Stimulated activated CD4-positive, alpha-beta T cell treated with anti-CD3 and anti-CD28 coated beads, Interleukin-1b, Interleukin-23, amount 100 ng/mL, for 24 hours (primary cell): Measurements from ENCODE around the gene MACROD1.
A peak's percentile ranks its signal among the peaks of the same experiment; 100 is the strongest.

Experiments
- DNase-seq, 4 experiments: peaks; one replicate each; pipeline ENCODE4 v3.0.0-alpha.2; 2020; ENCODE audit warnings: low read depth in 4 of 4, low spot score in 1 of 4

The MACROD1 gene, protein sequence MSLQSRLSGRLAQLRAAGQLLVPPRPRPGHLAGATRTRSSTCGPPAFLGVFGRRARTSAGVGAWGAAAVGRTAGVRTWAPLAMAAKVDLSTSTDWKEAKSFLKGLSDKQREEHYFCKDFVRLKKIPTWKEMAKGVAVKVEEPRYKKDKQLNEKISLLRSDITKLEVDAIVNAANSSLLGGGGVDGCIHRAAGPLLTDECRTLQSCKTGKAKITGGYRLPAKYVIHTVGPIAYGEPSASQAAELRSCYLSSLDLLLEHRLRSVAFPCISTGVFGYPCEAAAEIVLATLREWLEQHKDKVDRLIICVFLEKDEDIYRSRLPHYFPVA

DNA sequence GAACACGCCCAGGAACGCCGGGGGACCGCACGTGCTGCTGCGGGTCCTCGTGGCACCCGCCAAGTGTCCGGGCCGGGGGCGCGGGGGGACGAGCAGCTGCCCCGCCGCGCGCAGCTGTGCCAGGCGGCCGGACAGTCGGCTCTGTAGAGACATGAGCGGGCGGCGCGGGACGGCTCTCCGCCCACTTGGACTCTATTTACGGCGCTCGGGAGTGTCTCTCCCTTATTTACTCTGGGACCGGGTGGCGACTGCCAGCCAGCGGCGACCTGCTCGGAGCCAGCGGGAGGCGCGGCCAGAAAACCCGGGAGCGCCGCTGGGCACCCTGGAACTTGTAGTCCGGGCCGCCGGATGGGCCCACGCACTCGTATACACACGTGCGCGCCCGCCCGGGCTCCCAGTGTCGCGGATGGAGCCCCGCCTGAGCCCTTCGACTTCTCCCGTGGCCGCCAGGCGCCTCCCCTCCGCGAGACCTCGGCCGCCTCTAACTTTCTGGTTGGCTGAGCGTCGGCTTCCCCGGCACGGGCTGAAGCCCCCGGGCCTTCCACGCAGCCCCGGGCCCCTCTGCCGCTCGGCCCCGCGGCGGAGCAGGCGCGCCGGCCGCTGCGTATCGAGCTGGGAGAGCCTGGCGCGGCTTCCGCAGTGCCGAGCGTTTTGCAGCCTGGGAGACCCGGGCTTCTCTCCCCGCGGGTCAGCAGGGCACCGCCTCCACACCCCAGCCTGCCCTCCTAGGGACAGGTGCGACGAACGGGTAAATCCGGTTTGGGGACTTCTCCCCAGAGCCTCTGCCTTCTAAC is at the start of gene MACROD1:
TSS of gene MACROD1 (minus strand) at position 272 of the 794 bp plus-strand sequence. CDS start at position 153, 119 bp downstream.
- DNase-seq: peak; percentile 63 to 80 (median 72)

DNA sequence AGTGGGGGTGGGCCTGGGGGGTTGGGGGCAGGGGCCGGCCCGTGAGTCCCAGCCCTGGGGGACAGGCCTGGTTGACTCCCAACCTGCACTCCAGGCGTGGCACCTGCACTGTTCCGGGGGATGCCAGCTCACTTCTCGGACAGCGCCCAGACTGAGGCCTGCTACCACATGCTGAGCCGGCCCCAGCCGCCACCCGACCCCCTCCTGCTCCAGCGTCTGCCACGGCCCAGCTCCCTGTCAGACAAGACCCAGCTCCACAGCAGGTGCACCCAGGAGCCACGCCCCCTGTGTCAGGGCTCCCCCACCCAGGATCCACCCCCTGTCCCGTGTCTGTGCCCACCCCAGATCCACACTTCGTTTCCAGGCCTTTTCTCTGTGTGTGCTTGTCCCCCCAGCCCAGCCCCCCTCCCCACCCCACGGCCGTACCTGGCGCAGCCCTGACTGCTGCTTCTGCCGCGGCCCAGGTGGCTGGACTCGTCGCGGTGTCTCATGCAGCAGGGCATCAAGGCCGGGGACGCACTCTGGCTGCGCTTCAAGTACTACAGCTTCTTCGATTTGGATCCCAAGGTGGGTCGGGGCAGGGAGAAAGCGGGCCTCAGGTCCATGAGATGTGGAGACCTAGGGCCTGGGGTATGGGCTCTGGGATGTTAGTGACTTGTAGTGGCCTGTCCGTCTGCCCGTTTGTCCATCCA is 45.4 kb upstream of the MACROD1 start:
- no peak for DNase-seq

DNA sequence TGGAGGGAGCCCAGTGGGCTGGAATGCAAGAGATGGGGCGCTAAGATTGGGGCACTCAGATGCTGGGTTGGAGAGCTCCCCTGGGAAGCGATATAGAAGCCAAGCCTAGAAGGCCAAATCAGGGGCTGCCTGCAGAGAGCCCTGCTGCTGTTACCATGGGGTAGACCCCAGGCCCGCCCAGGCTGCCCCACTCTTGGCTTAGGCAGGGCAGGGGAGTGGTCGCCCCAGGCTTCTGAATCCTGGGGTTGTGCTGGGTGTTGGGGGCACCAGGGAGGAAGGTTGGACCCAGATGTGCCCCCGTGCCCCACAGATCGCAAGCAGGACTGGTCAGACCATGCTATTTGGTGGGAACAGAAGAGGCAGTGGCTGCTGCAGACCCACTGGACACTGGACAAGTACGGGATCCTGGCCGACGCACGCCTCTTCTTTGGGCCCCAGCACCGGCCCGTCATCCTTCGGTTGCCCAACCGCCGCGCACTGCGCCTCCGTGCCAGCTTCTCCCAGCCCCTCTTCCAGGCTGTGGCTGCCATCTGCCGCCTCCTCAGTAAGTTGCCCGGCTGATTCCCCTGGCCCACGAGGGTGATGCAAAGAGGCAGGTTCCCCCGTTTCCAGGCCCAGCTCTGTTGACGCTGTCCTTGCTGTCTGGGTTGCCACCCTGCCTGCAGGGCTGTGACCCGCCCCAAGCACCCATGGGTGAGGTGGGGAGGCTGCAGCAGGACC is 44.5 kb upstream of the MACROD1 start:
- no peak for DNase-seq

DNA sequence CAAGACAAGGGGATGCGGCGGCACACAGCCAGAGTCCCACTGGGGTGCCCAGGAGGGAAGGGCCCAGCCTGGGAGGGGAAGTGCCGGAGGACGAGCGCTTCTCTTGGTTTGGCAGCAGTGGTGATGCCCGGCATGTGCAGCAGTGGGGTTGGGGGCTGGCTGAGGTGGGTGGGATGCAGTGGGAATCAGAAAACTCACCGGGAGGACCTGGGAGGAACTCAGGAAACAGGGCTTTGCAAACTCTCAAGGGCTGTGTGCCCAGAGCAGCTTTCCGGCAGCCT is 43.6 kb upstream of the MACROD1 start:
- no peak for DNase-seq

DNA sequence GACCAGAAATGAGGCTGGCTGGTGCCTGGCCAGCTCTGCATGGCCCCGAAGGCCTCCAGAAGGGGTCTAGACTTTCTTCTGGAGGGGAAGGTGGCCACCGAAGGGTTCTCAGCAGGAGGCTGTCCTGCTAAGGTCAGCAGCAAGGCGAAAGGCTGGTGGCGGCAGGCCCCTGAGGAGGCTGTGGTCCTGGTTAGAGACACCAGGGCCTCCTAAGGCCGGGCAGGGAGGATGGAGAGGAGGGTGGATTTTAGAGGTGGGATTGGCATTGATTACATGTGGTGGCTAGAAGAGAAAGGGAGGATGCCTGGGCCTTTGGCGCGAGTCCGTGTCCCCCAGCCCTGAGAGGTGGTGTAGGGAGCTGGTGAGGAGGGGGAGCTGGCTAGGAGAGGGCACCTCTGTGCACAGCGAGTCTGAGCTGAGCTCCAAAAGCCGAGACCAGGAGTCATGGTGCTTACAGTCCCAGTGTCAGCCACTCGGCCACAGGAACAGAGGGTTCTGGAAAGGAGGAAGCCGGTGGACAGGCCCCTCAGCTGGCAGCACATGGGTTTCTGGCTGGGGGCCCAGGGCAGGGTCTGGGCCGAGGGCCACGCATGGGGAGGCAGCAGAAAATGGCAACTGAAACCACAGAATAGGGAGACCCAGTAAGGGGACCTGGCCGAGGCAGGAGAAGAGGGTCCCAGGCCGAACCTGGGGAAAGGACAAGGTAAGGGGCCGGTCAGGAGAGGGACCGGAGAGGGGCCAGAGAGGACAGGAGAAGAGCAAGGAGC is 43.1 kb upstream of the MACROD1 start:
- no peak for DNase-seq

DNA sequence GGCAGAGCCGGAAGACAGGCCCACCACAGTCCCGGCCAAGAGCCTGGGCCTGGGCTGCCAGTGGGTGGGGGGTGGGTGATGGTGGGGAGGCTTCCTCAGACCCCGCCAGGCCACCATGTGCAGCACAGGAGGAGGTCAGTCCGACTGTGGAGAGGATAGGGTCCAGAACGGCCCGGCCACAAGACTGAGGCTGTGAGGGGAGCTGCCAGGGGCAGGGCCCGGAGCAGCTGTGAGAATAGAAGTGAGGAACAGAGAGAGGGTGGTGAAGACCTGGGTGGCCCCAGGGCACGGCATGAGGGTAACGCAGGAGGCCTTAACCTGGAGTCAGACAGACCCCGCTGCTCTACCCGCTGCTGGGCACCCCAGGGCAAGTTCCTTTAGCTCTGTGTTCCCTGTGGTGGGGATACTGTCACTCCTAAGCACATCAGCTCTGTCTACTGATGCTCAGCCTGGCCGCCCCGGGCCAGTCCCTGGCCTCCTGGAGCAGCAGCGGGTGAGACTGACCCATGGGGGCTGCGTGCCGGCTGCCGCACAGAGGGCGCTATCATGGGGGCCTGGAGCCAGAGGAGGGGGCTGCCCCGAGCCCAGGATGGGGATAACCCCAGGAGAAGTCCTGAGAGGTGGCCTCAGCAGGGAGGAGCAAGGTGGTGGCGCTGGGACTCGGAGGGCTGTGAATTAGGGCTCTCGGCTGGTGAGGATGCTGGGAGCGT is 42.3 kb upstream of the MACROD1 start:
- no peak for DNase-seq

DNA sequence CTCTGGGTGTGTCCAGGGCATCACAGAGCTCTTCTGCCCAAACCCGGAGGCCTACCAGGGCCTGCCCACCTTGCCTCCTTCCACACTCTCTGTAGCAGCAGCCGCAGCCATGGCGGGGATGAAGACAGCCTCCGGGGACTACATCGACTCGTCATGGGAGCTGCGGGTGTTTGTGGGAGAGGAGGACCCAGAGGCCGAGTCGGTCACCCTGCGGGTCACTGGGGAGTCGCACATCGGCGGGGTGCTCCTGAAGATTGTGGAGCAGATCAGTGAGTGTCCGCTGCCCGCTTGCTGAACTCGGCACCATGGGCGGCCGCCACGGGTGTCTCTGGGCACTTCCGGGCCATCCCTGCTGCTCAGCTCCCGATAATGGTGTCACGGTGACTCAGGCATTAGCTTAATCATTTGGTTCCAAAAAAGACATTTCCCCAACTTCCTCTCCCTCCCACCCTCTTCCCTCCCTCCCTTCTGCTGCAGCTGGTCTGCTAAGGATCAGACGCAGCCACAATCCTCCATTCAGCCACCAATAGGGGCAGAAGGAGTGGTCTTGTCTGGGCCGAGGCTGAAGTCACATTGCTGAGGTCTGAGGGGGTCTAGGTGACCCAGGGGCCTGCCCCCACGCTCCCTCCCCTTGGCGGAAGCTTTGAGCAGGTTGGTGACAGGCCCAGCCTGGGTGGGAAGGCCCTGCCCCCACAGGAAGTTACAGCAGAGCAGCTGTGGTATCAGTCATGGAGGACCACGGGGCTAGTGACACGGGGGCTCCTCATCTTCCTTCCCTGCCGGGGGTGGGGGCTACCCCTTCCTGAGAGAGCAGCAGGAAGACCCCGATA is 41.6 kb upstream of the MACROD1 start:
- peak in 3 of 4 experiments; percentile 59 to 82 (median 74) for DNase-seq

DNA sequence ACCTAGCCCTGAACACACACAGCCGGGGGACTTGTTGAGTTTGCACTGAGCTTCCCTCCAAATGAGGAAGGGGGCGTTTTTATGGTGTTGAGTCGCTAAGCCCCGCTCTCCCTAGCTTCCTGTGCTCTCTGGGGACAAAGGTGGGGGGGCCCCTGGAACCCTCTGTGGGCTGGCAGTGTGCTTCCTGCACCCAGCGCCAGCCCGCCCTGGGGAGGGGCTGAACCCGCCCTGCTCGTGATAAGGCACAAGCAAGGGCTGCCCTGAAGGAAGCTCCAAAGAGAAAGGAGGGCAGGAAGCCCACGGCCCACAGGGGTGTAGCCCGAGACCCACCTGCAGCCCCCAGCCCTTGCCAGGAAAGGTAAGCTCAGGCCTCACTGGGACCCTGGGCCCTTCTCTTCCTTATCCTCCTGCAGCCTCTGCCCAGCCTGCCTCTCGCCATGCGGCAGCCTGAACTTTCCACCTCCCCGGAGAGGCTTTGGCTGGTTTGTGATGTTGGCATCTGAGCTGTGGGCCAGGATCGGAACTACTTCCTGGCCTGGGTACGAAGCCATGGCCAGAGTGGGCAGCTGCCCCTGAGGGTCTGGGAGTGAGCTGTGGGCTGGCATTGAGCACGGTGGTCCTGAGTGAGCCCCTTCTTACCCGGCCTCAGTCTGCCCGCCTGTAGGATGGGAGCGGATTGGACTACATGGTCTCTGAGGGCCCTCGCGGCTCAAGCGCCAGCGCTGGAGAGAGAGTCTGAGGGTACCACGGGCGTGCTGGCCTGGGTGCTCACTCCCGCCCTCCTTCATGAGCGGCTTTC is 40.7 kb upstream of the MACROD1 start, which contains the start of gene FERMT3:
TSS of gene FERMT3 (plus strand) at position 265 of the 799 bp plus-strand sequence. CDS start 644 bp downstream, outside the sequence.
- peak in 2 of 4 experiments; percentile 69 to 82 for DNase-seq

DNA sequence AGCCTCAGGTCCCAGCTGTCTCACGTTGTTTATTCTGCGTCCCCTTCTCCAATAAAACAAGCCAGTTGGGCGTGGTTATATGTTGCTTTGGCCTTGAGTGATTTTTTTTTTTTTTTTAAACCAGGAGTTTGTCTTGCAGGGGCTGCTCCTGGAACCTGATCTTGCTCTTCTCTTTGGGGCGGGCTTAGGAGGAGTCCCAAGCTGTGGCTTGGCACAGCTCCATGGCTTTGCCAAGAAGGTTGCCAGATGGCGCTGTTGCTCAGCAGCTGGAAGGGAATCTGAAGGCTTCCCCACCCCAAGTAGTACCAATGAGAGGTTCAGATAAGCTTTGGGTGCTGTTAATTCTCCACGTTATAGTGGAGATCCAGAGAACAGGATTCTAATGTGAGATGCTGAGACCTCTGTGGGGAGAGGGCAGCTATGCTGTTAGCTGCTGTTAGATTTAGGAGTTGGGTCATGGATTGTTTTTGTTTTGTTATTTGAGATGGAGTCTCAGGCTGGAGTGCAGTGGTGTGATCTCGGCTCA is 38.6 kb upstream of the MACROD1 start:
- DNase-seq: peak in 1 of 4 experiments; percentile 59

DNA sequence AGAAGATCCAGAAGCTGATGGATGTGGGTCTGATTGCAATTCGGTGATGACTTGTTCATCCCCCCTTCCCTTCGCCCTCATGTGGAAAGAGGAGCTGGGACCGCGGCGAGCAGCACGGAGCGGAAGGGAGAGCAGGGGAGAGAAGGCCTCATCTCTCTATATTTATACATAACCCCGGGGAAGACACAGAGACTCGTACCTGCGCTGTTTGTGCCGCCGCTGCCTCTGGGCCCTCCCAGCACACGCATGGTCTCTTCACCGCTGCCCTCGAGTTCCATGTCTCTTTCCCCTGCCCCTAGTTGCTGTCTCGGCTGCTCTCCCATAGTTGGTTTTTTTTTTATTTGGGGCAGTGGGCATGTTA is 38.1 kb upstream of the MACROD1 start:
- DNase-seq: no peak

DNA sequence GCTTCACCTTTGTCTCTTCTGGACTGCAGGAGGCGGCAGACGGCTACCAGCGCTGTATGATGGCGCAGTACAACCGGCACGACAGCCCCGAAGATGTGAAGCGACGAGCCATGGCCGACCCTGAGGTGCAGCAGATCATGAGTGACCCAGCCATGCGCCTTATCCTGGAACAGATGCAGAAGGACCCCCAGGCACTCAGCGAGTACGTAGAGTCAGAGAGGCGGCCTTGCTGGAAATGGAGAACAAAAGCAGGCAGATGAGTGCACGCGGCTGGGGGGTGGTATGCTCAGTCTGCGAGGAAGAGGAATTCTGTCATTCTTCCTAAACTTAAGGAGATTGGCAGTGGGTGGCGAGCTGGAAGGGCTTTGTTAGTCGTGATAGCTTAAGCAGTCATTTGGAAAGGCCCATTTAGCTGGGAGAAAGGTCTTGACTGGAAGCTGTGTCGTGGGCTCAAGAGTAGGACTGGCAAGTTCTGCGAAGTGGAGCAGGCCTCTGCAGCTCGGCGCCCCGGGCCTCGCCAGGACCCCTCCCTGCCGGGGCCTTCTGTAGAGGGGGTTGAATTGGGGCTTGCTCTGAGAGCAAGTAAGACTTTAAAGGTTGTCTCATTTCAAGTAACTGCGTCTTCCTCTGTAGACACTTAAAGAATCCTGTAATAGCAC is 37.6 kb upstream of the MACROD1 start:
- DNase-seq: no peak

DNA sequence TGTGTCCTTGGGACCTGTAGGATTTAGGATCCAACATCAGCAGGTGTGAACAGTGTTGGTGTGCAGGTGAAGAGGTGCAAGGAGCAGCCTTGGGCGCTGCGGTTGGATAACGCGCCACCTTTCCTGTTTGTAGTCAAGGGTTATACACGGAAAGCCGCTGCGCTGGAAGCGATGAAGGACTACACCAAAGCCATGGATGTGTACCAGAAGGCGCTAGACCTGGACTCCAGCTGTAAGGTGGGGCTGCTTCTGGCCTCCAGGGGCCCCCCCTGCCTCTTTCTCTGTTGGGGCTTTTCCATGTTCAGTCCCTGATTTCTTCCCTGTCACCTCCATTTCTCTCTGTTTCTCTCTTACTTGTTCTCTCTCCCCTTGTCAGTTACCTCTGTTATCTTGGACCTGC is 37.1 kb upstream of the MACROD1 start:
- DNase-seq: no peak

DNA sequence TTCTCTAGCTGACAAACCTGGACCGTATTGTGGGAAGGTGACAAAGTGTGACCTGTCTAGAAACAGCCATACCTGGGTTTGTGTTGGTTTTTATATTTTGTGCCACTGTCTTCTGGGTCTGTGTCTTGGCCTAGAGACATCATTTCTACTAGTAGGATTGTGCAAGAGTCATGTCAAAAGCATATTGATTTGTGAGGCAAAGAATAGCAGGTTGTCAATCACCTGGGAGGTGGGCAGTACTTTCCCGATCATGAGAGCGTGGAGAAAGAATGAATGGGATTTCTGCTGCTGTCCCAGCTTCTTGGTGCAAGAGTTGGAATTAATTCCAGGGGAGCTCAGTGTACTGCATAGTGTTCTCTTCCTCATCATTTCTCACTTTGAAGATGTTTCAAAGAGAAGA is 35.6 kb upstream of the MACROD1 start:
- no peak for DNase-seq

DNA sequence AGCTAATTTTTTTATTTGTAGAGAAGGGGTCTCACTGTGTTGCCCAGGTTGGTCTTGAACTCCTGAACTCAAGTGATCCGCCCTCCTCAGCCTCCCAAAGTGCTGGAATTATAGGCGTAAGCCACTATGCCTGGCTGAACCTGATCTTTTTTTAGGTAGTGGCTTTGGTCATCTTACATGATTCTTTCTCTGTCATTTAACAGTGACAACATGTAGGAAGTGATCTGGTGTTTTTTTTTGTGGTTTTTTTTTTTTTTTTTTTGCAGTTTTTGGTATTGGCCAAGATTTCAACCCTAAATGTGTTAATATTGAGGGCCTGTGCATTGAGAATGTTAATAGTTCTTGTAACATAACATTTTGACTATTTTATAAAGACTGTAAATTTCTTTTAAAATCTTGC is 32.6 kb upstream of the MACROD1 start:
- no peak for DNase-seq

DNA sequence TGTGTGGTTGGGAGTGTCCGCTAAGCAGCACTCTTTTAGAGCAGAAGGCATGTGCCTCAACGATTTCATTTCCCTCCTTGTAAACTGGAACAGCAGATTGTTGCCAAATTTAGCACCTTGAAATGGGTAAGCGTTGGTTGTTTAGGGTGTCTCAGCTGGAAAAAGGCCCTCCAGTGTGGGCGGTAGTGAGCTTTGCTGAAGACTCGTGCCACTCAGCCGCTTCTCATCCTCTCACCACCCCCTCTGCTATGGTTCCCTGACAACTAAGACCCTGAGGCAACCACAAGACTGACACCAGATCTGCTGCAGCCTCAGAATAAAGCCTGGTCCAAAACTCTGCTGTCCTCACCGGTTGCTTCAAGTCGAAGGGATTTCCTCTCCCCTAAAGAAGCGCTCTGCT is 30.7 kb upstream of the MACROD1 start:
- DNase-seq: no peak

DNA sequence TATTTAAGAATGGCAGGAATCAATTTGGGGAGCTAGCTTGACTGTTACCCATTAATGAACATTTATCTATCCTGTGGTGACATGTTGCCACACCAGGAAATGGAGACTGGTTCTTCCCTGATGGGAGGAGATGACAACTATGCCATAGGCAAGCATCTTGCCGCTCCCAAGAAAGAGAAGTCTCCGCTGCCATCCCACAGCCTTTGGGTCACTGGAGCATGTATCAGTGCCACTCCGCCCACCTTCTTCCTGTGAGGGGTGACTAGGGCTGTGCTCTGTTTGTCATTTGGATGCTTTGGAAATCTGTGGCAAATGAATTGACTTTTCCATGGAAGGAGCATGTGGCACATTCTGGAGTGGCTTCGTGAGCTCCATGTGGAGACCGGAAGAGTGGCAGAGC is 26.5 kb upstream of the MACROD1 start:
- DNase-seq: no peak

DNA sequence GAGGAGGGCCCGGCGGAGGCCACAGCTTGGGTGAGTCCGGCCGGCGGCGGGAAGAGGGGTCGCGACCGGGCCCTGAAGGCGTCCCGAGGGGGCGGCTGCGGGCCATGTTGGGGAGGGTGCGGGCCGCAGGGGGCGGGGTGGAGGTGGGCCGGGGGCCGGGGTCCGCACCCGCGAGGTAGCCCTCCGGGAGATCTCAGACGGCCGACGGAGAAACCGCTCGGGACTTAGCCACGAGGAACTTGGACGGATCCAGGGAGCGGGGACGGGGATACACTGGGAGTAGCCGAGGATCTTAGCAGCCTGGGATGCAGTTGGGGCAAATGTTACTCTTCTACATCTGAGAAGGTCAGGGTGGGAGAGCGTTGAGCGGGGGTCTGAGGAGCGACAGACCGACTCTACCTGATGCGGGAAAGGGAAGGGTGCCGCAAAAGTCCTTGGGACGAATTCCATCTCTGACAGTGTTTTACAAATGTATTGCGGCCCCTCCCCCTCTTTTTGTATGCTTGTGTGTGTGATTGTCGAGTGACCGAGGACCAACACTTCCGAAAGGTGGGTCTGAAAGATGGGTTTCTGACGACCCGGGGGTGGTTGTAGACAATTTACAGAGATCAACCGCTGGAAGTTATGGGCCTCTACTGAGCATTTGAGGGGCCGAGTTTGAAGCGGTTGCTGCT is 20.7 kb upstream of the MACROD1 start:
- DNase-seq: peak in 1 of 4 experiments; percentile 12
